CD4-positive, alpha-beta T cell (primary cell): ENCODE data around the gene HIBCH. TPM values are rescaled to one million over a fixed set of nuclear protein-coding genes. Genes with fewer than 3 reads are reported as not detected.

ENCODE experiments used
- ATAC-seq: fragments of 200-7000 bp; cut with Tn5 transposase; one replicate; pipeline ENCODE4 v1.10.0; 2022; ENCODE audit warnings: mild to moderate bottlenecking; ENCODE audit not compliant: poor library complexity
- CTCF ChIA-PET: fragments of 350-600 bp; sonication (Branson Sonifier 250); formaldehyde crosslinking; loops from one replicate; lab custom pipeline; 2021; ENCODE audit warnings: antibody characterized with exemption, inconsistent platforms; lab: Charles Lee
- POLR2A ChIA-PET: fragments of 350-600 bp; sonication (Branson Sonifier 250); formaldehyde crosslinking; loops from one replicate; lab custom pipeline; 2021; ENCODE audit warnings: antibody characterized with exemption, inconsistent platforms; lab: Charles Lee
- DNase-seq, 14 experiments: peaks; one replicate each; pipeline ENCODE4 v3.0.0-alpha.2; 2013 to 2020; ENCODE audit warnings: mixed read lengths in 2 of 14
- H3K27ac ChIP-seq, 2 donors: one replicate each; pipeline versions ENCODE4 v1.5.1 to v1.7.0; 2013; ENCODE audit warnings: low read length in 2 of 2, low read depth in 1 of 2, mild to moderate bottlenecking in 1 of 2
- H3K27me3 ChIP-seq, 2 experiments: 1 replicate in 1 of 2; 2 replicates in 1 of 2; pipeline versions ENCODE4 v1.6.1 to v1.7.0; 2013; ENCODE audit warnings: low read length in 2 of 2, control low read depth in 1 of 2, mild to moderate bottlenecking in 1 of 2, moderate library complexity in 1 of 2; ENCODE audit not compliant: insufficient read depth in 2 of 2, control insufficient read depth in 1 of 2
- H3K36me3 ChIP-seq: one replicate; pipeline ENCODE4 v1.6.1; 2013; ENCODE audit warnings: low read length, control low read depth; ENCODE audit not compliant: insufficient read depth
- H3K4me1 ChIP-seq: one replicate; pipeline ENCODE4 v1.6.1; 2013; ENCODE audit warnings: low read length, control low read depth; ENCODE audit not compliant: insufficient read depth
- H3K4me3 ChIP-seq: one replicate; pipeline ENCODE4 v1.5.1; 2013; ENCODE audit warnings: mild to moderate bottlenecking, low read length, moderate library complexity
- H3K9me3 ChIP-seq, 2 experiments: 1 replicate in 1 of 2; 2 replicates in 1 of 2; pipeline versions ENCODE4 v1.6.1 to v1.7.0; 2013; ENCODE audit warnings: low read length in 2 of 2, mild to moderate bottlenecking in 2 of 2, control low read depth in 1 of 2, moderate library complexity in 1 of 2; ENCODE audit not compliant: control insufficient read depth in 1 of 2, insufficient read depth in 1 of 2
- H3K27ac Mint-ChIP-seq: one replicate; pipeline ENCODE4 v1.8.0; 2020; ENCODE audit warnings: mixed read lengths
- H3K27me3 Mint-ChIP-seq: one replicate; pipeline ENCODE4 v1.8.0; 2021; ENCODE audit warnings: mixed read lengths
- H3K36me3 Mint-ChIP-seq: one replicate; pipeline ENCODE4 v1.8.0; 2021; ENCODE audit warnings: low read depth, mixed read lengths
- H3K4me1 Mint-ChIP-seq: one replicate; pipeline ENCODE4 v1.8.0; 2021; ENCODE audit warnings: low read depth, mixed read lengths
- H3K4me3 Mint-ChIP-seq: one replicate; pipeline ENCODE4 v1.8.0; 2020; ENCODE audit warnings: mild to moderate bottlenecking, mixed read lengths
- H3K9me3 Mint-ChIP-seq: one replicate; pipeline ENCODE4 v1.8.0; 2020; ENCODE audit warnings: mixed read lengths
- CTCF ChIP-seq: fragments of 200-600 bp; IDR thresholded peaks from one replicate; pipeline ENCODE4 v1.8.0; 2022; ENCODE audit warnings: antibody characterized with exemption, mild to moderate bottlenecking
- intact Hi-C, 2 experiments: fragments of 100-400 bp; cut with DNase I in 1 of 2; cut with micrococcal nuclease in 1 of 2; formaldehyde crosslinking; loops; one replicate each; pipeline versions ENCODE4 v1.15.1 to v1.9.0; 2023 to 2025; cut with DNase I, micrococcal nuclease
- total RNA-seq, 174 experiments: library from RNA in 2 of 174; stranded (reverse) in 2 of 174; gene quantifications; one replicate each; pipeline ENCODE4 v1.2.3 and lab custom pipeline; 2021 to 2026

Gene HIBCH
- total RNA-seq, 2 experiments from 2014 or later, result 3.5 to 7.1 TPM

GRCh38 chr2:190353537-190353899 is 33.9 kb upstream of the HIBCH start:
- DNase-seq (no peak), ATAC-seq (no peak)
- no peak overlapping the region for H3K4me3 Mint-ChIP-seq
- H3K27me3 Mint-ChIP-seq, result no peaks in the 10 kb centered on the region
- TF ChIP-seq CTCF, result no peak
- Histone ChIP-seq H3K36me3 (no peaks in the 10 kb centered on the region), H3K9me3 (no peaks in the 10 kb centered on the region), H3K27me3 (no peaks in the 10 kb centered on the region), H3K4me1 (no peaks in the 10 kb centered on the region), H3K27ac (no peak overlapping the region), H3K4me3 (no peak overlapping the region)
- no peaks in the 10 kb centered on the region for H3K9me3 Mint-ChIP-seq
- intact Hi-C loops, result no loop called here
- no peaks in the 10 kb centered on the region for H3K36me3 Mint-ChIP-seq
- ChIA-PET CTCF (interaction anchor here (1.4 kb wide), 1 partner anchor 9 kb away, joined by 4 read pairs; no protein-coding TSS in a partner anchor), POLR2A (interaction anchor here (1.3 kb wide), 1 partner anchor 11 kb away, joined by 4 read pairs; no protein-coding TSS in a partner anchor)
- H3K4me1 Mint-ChIP-seq, result no peaks in the 10 kb centered on the region
- no peak overlapping the region for H3K27ac Mint-ChIP-seq

- ChIA-PET CTCF (interaction anchor here (1.0 kb wide), 1 partner anchor 61 kb away, joined by 3 read pairs; no protein-coding TSS in a partner anchor), POLR2A (interaction anchor here (0.6 to 1.3 kb wide), 2 partner anchors 10 to 181 kb away, joined by 3 to 4 read pairs; no protein-coding TSS in a partner anchor)
- no peak overlapping the region for H3K4me3 Mint-ChIP-seq
- peak in 2 of 14 experiments; percentile 4 to 11 for DNase-seq
- H3K9me3 Mint-ChIP-seq, result no peaks in the 10 kb centered on the region
- H3K27me3 Mint-ChIP-seq, result no peaks in the 10 kb centered on the region
- H3K4me1 Mint-ChIP-seq, result no peaks in the 10 kb centered on the region
- H3K27ac Mint-ChIP-seq, result no peak overlapping the region
- no peak for TF ChIP-seq CTCF
- Histone ChIP-seq H3K27me3 (no peaks in the 10 kb centered on the region), H3K4me3 (no peak overlapping the region), H3K4me1 (no peaks in the 10 kb centered on the region), H3K9me3 (no peaks in the 10 kb centered on the region), H3K36me3 (no peaks in the 10 kb centered on the region), H3K27ac (no peak overlapping the region)
- H3K36me3 Mint-ChIP-seq, result no peaks in the 10 kb centered on the region
- no peak for ATAC-seq
- intact Hi-C loops, result no loop called here
Observed at GRCh38 chr2:190352668-190353536, 33.3 kb upstream of the HIBCH start.

GRCh38 chr2:190351955-190352354 is 32.3 kb upstream of the HIBCH start:
- ATAC-seq, result no peak
- H3K4me3 ChIP-seq, result no peak overlapping the region
- H3K36me3 ChIP-seq, result no peaks in the 10 kb centered on the region
- Mint-ChIP-seq H3K4me1 (no peaks in the 10 kb centered on the region), H3K4me3 (no peak overlapping the region), H3K36me3 (no peaks in the 10 kb centered on the region), H3K27ac (no peak overlapping the region), H3K9me3 (no peaks in the 10 kb centered on the region), H3K27me3 (no peaks in the 10 kb centered on the region)
- TF ChIP-seq CTCF, result no peak
- H3K4me1 ChIP-seq, result no peaks in the 10 kb centered on the region
- intact Hi-C loops, result no loop called here
- ChIA-PET CTCF (interaction anchor here (1.0 kb wide), 1 partner anchor 62 kb away, joined by 3 read pairs; no protein-coding TSS in a partner anchor), POLR2A (interaction anchor here (0.6 kb wide), 1 partner anchor 182 kb away, joined by 3 read pairs; no protein-coding TSS in a partner anchor)
- DNase-seq, result no peak
- H3K27ac ChIP-seq, result no peak overlapping the region
- H3K27me3 ChIP-seq, result no peaks in the 10 kb centered on the region
- H3K9me3 ChIP-seq, result no peaks in the 10 kb centered on the region
